ENCODE measurements around the gene ZBTB20.

ZBTB20 gene

DNA sequence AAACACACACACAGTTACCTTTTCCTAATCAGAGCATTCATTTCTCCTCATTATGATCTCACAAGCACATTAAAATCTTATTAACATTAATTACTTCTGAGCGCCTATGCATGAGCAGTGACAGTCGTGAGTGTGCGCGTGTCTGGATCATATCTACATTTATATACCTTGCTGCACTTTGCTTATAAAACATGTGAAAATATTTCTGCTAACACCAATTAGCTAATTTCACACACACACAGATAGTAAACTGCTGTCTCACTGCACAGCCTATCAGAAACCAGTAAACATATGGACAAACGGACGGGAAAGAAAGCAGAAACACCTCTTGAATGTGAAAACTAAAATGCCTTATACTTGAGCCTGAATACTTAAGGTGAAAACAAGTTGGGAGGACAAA is 64.8 kb downstream of the ZBTB20 start:
- no peaks in the 10 kb centered on the region for H3K9me2 ChIP-seq (replicated peaks; ENCODE audit: insufficient read depth, low read length)
- no peak for TF ChIP-seq EZH2phosphoT487 (conservative IDR thresholded peaks at IDR 0.05; ENCODE audit: low read length)
- TF ChIP-seq, protein P1, sequence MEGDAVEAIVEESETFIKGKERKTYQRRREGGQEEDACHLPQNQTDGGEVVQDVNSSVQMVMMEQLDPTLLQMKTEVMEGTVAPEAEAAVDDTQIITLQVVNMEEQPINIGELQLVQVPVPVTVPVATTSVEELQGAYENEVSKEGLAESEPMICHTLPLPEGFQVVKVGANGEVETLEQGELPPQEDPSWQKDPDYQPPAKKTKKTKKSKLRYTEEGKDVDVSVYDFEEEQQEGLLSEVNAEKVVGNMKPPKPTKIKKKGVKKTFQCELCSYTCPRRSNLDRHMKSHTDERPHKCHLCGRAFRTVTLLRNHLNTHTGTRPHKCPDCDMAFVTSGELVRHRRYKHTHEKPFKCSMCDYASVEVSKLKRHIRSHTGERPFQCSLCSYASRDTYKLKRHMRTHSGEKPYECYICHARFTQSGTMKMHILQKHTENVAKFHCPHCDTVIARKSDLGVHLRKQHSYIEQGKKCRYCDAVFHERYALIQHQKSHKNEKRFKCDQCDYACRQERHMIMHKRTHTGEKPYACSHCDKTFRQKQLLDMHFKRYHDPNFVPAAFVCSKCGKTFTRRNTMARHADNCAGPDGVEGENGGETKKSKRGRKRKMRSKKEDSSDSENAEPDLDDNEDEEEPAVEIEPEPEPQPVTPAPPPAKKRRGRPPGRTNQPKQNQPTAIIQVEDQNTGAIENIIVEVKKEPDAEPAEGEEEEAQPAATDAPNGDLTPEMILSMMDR (IDR thresholded peaks at IDR 0.05; ENCODE audit: insufficient read depth, low read length, poor library complexity, severe bottlenecking), result no peak

DNA sequence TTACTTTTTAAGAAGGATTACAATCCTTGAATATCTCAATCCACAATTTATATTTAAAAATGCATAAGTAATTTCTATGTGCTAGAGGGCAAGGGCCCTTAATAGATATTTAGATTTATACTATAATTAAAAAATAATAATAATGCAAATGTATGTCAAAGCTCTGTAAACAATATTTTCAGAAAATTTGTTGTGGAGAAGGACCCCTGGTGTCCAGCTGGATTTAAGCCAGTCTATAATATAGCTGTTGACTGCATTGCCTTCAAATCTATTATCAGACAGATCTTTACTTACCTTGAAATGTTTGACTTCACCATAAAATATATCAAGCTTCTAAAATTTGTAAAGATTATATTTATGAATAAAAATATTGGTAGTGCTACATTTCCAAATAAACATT is 65.6 kb downstream of the ZBTB20 start:
- no peaks in the 10 kb centered on the region; the same call in 1 of the 2 replicates for H4K20me1 ChIP-seq (ENCODE audit: low read depth, low read length)
- H3F3A ChIP-seq (ENCODE audit: insufficient read depth), result no peaks in the 10 kb centered on the region
- H3K27ac ChIP-seq (ENCODE audit: low read depth, low read length), result no peak overlapping the region
- no peak overlapping the region for H3K9ac ChIP-seq (ENCODE audit: low read length)
- H3K27me3 ChIP-seq (ENCODE audit: low read length), result no peaks in the 10 kb centered on the region
- H3K4me2 ChIP-seq (ENCODE audit: low read depth, low read length, poor library complexity, severe bottlenecking), result no peak overlapping the region
- 0 out of 2 replicates have a peak, but pooled peaks cover 5% of the 10 kb centered on the region for H3K79me2 ChIP-seq (ENCODE audit: insufficient read depth, low read length)
- no peak overlapping the region for H3K4me3 ChIP-seq (ENCODE audit: insufficient read depth, low read length, poor library complexity, severe bottlenecking)
- TF ChIP-seq, protein P1 (IDR thresholded peaks at IDR 0.05; ENCODE audit: insufficient read depth, low read length, poor library complexity, severe bottlenecking), result no peak
- no peak for TF ChIP-seq EZH2phosphoT487 (conservative IDR thresholded peaks at IDR 0.05; ENCODE audit: low read length)
- H3K9me2 ChIP-seq (replicated peaks; ENCODE audit: insufficient read depth, low read length), result no peaks in the 10 kb centered on the region
- H2AFZ ChIP-seq (ENCODE audit: low read depth, low read length, severe bottlenecking), result no peak overlapping the region
- H3K9me3 ChIP-seq (ENCODE audit: insufficient read depth, low read length), result no peaks in the 10 kb centered on the region
- H3K36me3 ChIP-seq (ENCODE audit: low read length), result no peaks in the 10 kb centered on the region

More for the DNA sequence above, 64.8 kb downstream of the ZBTB20 start:
- no peaks in the 10 kb centered on the region for H3F3A ChIP-seq (ENCODE audit: insufficient read depth)
- H3K9me3 ChIP-seq (ENCODE audit: insufficient read depth, low read length), result no peaks in the 10 kb centered on the region
- 0 out of 2 replicates have a peak, but pooled peaks cover 5% of the 10 kb centered on the region for H3K79me2 ChIP-seq (ENCODE audit: insufficient read depth, low read length)
- H3K4me2 ChIP-seq (ENCODE audit: low read depth, low read length, poor library complexity, severe bottlenecking), result no peak overlapping the region
- no peaks in the 10 kb centered on the region for H3K27me3 ChIP-seq (ENCODE audit: low read length)
- H3K36me3 ChIP-seq (ENCODE audit: low read length), result no peaks in the 10 kb centered on the region
- no peak overlapping the region for H2AFZ ChIP-seq (ENCODE audit: low read depth, low read length, severe bottlenecking)
- no peak overlapping the region for H3K9ac ChIP-seq (ENCODE audit: low read length)
- no peak overlapping the region for H3K27ac ChIP-seq (ENCODE audit: low read depth, low read length)
- no peak overlapping the region for H3K4me3 ChIP-seq (ENCODE audit: insufficient read depth, low read length, poor library complexity, severe bottlenecking)
- no peaks in the 10 kb centered on the region; the same call in 1 of the 2 replicates for H4K20me1 ChIP-seq (ENCODE audit: low read depth, low read length)

DNA sequence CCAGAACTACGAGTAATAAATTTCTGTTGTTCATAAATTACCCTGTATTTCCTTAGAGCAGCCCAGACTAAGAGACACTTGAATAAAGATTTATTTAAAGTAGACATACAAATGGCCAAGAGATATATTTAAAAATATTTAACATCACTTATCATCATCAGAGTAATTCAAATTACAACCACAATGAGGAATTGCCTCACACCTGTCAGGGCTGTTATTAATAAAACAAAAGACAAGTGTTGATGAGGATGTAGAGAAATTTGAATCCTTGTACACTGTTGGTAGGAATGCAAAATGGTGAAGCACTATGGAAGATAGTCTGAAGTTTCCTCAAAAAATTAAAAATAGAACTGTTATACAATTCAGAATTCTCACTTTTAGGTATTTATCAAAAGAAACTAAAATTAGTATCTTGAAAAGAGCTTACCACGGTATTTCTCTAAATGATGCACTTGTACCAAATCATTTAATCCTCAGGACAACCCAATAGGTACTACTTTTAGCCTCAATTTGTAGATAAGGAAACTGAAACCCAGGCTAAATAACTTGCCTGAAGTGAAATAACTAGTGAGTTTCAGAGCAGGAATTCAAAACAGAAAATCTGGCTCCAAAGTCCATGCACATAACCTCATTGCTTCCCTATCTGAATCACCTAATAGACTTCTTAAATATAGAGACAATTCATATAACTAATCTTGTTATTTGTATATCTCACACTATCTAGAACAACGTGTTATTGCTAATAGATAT is 69.4 kb downstream of the ZBTB20 start:
- Histone ChIP-seq H3K9me3 (ENCODE audit: insufficient read depth, low read length) (no peaks in the 10 kb centered on the region), H2AFZ (ENCODE audit: low read depth, low read length, severe bottlenecking) (no peak overlapping the region), H3K9me2 (replicated peaks; ENCODE audit: insufficient read depth, low read length) (no peaks in the 10 kb centered on the region), H3K27me3 (ENCODE audit: low read length) (no peaks in the 10 kb centered on the region), H3K9ac (ENCODE audit: low read length) (no peak overlapping the region), H3K36me3 (ENCODE audit: low read length) (no peaks in the 10 kb centered on the region), H3K4me3 (ENCODE audit: insufficient read depth, low read length, poor library complexity, severe bottlenecking) (no peak overlapping the region), H3K4me2 (ENCODE audit: low read depth, low read length, poor library complexity, severe bottlenecking) (no peak overlapping the region), H3F3A (ENCODE audit: insufficient read depth) (no peaks in the 10 kb centered on the region), H3K27ac (ENCODE audit: low read depth, low read length) (no peak overlapping the region), H4K20me1 (ENCODE audit: low read depth, low read length) (no peaks in the 10 kb centered on the region), H3K79me2 (ENCODE audit: insufficient read depth, low read length) (0 out of 2 replicates have a peak, but pooled peaks cover 5% of the 10 kb centered on the region)
- TF ChIP-seq, protein P1 (IDR thresholded peaks at IDR 0.05; ENCODE audit: insufficient read depth, low read length, poor library complexity, severe bottlenecking), result no peak

Data from SU-DHL-6 (cell line).